ENCODE results near the gene DENND11. TPM values are rescaled to one million over a fixed set of nuclear protein-coding genes. Genes with fewer than 3 reads are reported as not detected.

Gene DENND11
- total and polyA plus RNA-seq, 10 donors: 7.6 to 68.4 (median 48.8) TPM

GRCh38 chr7:141700296-141700847 lies 1.6 kb downstream of the DENND11 start:
- WGBS, 5 donors: 67 to 83% (median 74%) methylated on average over 5 of the region's 5 CpGs
- Histone ChIP-seq H3K27ac (peak overlapping the region in 6 of 8 donors; percentile 86 to 96 (median 93)), H3K27me3 (replicated peaks in 1 of 7) (no peaks in the 10 kb centered on the region), H3K4me3 (peak overlapping the region; percentile 62 to 94 (median 84)), H3K36me3 (no peaks in the 10 kb centered on the region), H3K9me3 (no peaks in the 10 kb centered on the region), H3K4me1 (peaks cover 29 to 69% (median 63%) of the 10 kb centered on the region in 6 donors)
- no peak for DNase-seq
- intact Hi-C loops (cut with DNase I; ENCODE audit: low total_unique reads): no loop called here
- no peak for TF ChIP-seq POLR2AphosphoS5 (IDR thresholded peaks at IDR 0.05)
- no peak for TF ChIP-seq CTCF (IDR thresholded peaks at IDR 0.05 in 8 of 11, conservative IDR thresholded peaks at IDR 0.05 in 3 of 11)
- TF ChIP-seq POLR2A (IDR thresholded peaks at IDR 0.05): no peak

GRCh38 chr7:141699860-141700259 lies 2.1 kb downstream of the DENND11 start:
- Histone ChIP-seq H3K27ac (peak overlapping the region in 1 of 8 donors; percentile 96), H3K9me3 (no peaks in the 10 kb centered on the region), H3K36me3 (no peaks in the 10 kb centered on the region), H3K4me3 (peak overlapping the region in 2 of 8 donors; percentile 19 to 91), H3K4me1 (peaks cover 29 to 74% (median 65%) of the 10 kb centered on the region in 6 donors), H3K27me3 (replicated peaks in 1 of 7) (no peaks in the 10 kb centered on the region)
- DNase-seq: no peak
- intact Hi-C loops (cut with DNase I; ENCODE audit: low total_unique reads): no loop called here
- 78 to 89% (median 82%) methylated on average over 3 of the region's 3 CpGs for WGBS, 5 donors
- no peak for TF ChIP-seq POLR2AphosphoS5 (IDR thresholded peaks at IDR 0.05)
- TF ChIP-seq POLR2A (IDR thresholded peaks at IDR 0.05): no peak
- no peak for TF ChIP-seq CTCF (IDR thresholded peaks at IDR 0.05 in 8 of 11, conservative IDR thresholded peaks at IDR 0.05 in 3 of 11)

- H3K4me3 ChIP-seq: peak overlapping the region in 1 of 8 donors; percentile 7
Measured at GRCh38 chr7:141698247-141699015, 3.5 kb downstream of the DENND11 start.

More at GRCh38 chr7:141698247-141699015, 3.5 kb downstream of the DENND11 start:
- 44 to 67% (median 60%) methylated on average over 1 of the region's 1 CpG for WGBS, 5 donors
- no peaks in the 10 kb centered on the region for H3K9me3 ChIP-seq
- no peak for TF ChIP-seq POLR2A (IDR thresholded peaks at IDR 0.05)
- TF ChIP-seq POLR2AphosphoS5 (IDR thresholded peaks at IDR 0.05): no peak
- no peak for TF ChIP-seq CTCF (IDR thresholded peaks at IDR 0.05 in 8 of 11, conservative IDR thresholded peaks at IDR 0.05 in 3 of 11)
- intact Hi-C loops (cut with DNase I; ENCODE audit: low total_unique reads): no loop called here
- DNase-seq: no peak
- peaks cover 29 to 88% (median 66%) of the 10 kb centered on the region in 6 donors for H3K4me1 ChIP-seq
- no peaks in the 10 kb centered on the region for H3K27me3 ChIP-seq (replicated peaks in 1 of 7)
- H3K36me3 ChIP-seq: peaks cover 0 to 3% (median 0%) of the 10 kb centered on the region in 6 donors
- peak overlapping the region in 2 of 8 donors; percentile 1 to 61 for H3K27ac ChIP-seq

All from spleen (tissue), 11 donors.